RWPE2 (cell line): ENCODE results near the gene BCL7C.
A peak's percentile ranks its signal among the peaks of the same experiment; 100 is the strongest.

Source experiments
- ATAC-seq: fragments of 200-7000 bp; cut with Tn5 transposase; 3 replicates; pipeline ENCODE4 v1.9.1; 2021; ENCODE audit warnings: low read depth
- DNase-seq: peaks from one replicate; pipeline ENCODE4 v3.0.0-alpha.2; 2020; ENCODE audit warnings: low spot score
- H3K27ac ChIP-seq: fragments of 450-650 bp; 2 replicates; pipeline ENCODE4 v1.5.1; 2017; ENCODE audit warnings: mild to moderate bottlenecking; ENCODE audit not compliant: poor library complexity, severe bottlenecking
- H3K27me3 ChIP-seq: fragments of 250-450 bp; sonication (Bioruptor Pico); 2 replicates; pipeline ENCODE4 v1.5.1; 2021; ENCODE audit warnings: mild to moderate bottlenecking, moderate library complexity; ENCODE audit not compliant: insufficient read depth, poor library complexity, severe bottlenecking
- H3K36me3 ChIP-seq: fragments of 250-450 bp; sonication (Bioruptor Pico); 2 replicates; pipeline ENCODE4 v1.5.1; 2020; ENCODE audit warnings: low read depth, mild to moderate bottlenecking, moderate library complexity
- H3K4me1 ChIP-seq: fragments of 250-450 bp; sonication (Bioruptor Pico); 2 replicates; pipeline ENCODE4 v1.5.1; 2021; ENCODE audit warnings: mild to moderate bottlenecking, moderate library complexity; ENCODE audit not compliant: insufficient read depth, poor library complexity, severe bottlenecking
- H3K4me3 ChIP-seq: fragments of 250-450 bp; sonication (Bioruptor Pico); 2 replicates; pipeline ENCODE4 v1.5.1; 2021; ENCODE audit warnings: mild to moderate bottlenecking, moderate library complexity; ENCODE audit not compliant: severe bottlenecking
- H3K9me3 ChIP-seq: fragments of 250-450 bp; sonication (Bioruptor Pico); 2 replicates; pipeline ENCODE4 v1.5.1; 2021; ENCODE audit warnings: mild to moderate bottlenecking, moderate library complexity; ENCODE audit not compliant: severe bottlenecking
- CTCF ChIP-seq: fragments of 450-650 bp; IDR thresholded peaks from one replicate; pipeline ENCODE4 v1.5.1; 2017; ENCODE audit warnings: mild to moderate bottlenecking, moderate library complexity; ENCODE audit not compliant: poor library complexity, severe bottlenecking

BCL7C gene

DNA sequence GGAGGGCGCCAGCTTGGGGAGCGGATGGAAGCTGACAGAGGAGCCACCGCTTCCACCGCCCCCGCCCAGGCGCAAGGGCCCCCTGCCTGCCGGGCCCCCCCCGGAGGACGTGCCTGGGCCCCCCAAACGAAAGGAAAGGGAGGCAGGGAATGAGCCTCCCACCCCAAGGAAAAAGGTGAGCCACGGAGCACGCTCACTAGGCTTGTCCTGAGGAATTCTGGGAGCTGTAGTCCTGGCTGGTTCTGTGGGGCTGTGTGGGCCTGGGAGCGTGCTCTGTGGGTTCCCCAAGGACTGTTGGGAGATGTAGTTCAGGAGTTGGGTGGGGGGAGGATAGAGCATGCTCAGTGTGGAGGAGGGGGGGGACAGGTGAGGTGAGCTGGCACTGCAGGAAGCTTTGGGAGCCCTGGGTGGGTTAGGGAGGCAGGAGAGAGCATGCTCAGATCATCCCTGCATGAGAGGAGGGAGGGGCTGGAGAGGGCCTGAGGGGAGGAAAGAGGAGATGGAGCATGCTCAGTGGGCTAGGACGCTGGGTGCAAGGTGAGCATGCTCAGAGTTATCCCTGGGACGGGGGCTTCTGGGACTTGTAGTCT is 34.0 kb upstream of the BCL7C start:
- H3K27ac ChIP-seq = no peak overlapping the region
- DNase-seq (no peak), ATAC-seq (peak; percentile 44)
- H3K36me3 ChIP-seq = peaks cover 21% of the 10 kb centered on the region
- H3K4me3 ChIP-seq = no peak overlapping the region
- no peak for TF ChIP-seq CTCF
- no peaks in the 10 kb centered on the region for H3K9me3 ChIP-seq
- H3K4me1 ChIP-seq = no peaks in the 10 kb centered on the region
- H3K27me3 ChIP-seq = no peaks in the 10 kb centered on the region

GRCh38 chr16:30926937-30927788 is 33.3 kb upstream of the BCL7C start:
- Histone ChIP-seq H3K36me3 (peaks cover 18% of the 10 kb centered on the region), H3K9me3 (no peaks in the 10 kb centered on the region), H3K4me3 (no peak overlapping the region), H3K4me1 (no peaks in the 10 kb centered on the region), H3K27ac (no peak overlapping the region), H3K27me3 (no peaks in the 10 kb centered on the region)
- ATAC-seq (no peak), DNase-seq (no peak)
- TF ChIP-seq CTCF = no peak

GRCh38 chr16:30925995-30926811 is 32.3 kb upstream of the BCL7C start:
- peaks cover 2% of the 10 kb centered on the region for H3K4me1 ChIP-seq
- TF ChIP-seq CTCF = no peak
- H3K9me3 ChIP-seq = no peaks in the 10 kb centered on the region
- ATAC-seq (no peak), DNase-seq (no peak)
- peaks cover 9% of the 10 kb centered on the region for H3K36me3 ChIP-seq
- H3K27ac ChIP-seq = no peak overlapping the region
- no peak overlapping the region for H3K4me3 ChIP-seq
- no peaks in the 10 kb centered on the region for H3K27me3 ChIP-seq

GRCh38 chr16:30925632-30925987 is 31.7 kb upstream of the BCL7C start:
- no peak for TF ChIP-seq CTCF

More at GRCh38 chr16:30925632-30925987, 31.7 kb upstream of the BCL7C start:
- H3K4me1 ChIP-seq = peaks cover 2% of the 10 kb centered on the region
- DNase-seq (no peak), ATAC-seq (no peak)
- H3K4me3 ChIP-seq = no peak overlapping the region
- peak overlapping the region; percentile 68 for H3K27ac ChIP-seq
- H3K9me3 ChIP-seq = no peaks in the 10 kb centered on the region
- H3K27me3 ChIP-seq = no peaks in the 10 kb centered on the region
- H3K36me3 ChIP-seq = peaks cover 3% of the 10 kb centered on the region
